Measurements from ENCODE around the gene SHC1. TPM values are rescaled to one million over a fixed set of nuclear protein-coding genes. Genes with fewer than 3 reads are reported as not detected.

SHC1 gene
- polyA plus RNA-seq, 3 donors, result 26.7 to 70.6 (median 31.5) TPM

DNA sequence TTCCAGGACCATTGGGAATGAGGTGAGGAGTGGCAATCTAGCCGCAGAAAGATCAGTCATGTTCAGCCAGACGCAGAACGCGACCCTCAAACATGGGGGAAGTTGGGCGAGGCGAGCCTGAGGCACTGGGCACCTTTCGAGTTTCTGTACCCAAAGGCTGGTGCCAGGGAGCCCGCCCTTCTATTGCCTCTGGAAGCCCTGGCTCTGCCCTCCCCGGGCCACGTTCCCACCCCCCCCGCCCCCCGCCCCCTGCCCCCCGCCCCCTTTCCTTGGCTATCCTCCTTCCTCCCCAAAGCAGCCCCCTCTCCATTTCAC, 29.8 kb upstream of the SHC1 start:
- Mint-ChIP-seq H3K27ac (peak overlapping the region; percentile 87 to 96 (median 90)), H3K27me3 (ENCODE audit: low read depth in 3 of 3) (peaks cover 0 to 4% (median 0%) of the 10 kb centered on the region in 3 donors), H3K4me3 (peak overlapping the region; percentile 94 to 96), H3K36me3 (peaks cover 0 to 3% of the 10 kb centered on the region in 2 donors), H3K9me3 (no peaks in the 10 kb centered on the region), H3K4me1 (peaks cover 50% of the 10 kb centered on the region)
- peak overlapping the region; percentile 90 for H3K4me2 ChIP-seq (replicated peaks; ENCODE audit: extremely low read depth, low read length, poor library complexity, severe bottlenecking)
- peak overlapping the region; percentile 87 to 95 for H3K27ac ChIP-seq (ENCODE audit: low read depth in 1 of 2, low read length in 2 of 2)
- peaks cover 12% of the 10 kb centered on the region for H4K20me1 ChIP-seq (ENCODE audit: insufficient read depth, low read length)
- H3K9ac ChIP-seq (ENCODE audit: insufficient read depth, low read length, poor library complexity, severe bottlenecking), result peak overlapping the region; percentile 81
- no peaks in the 10 kb centered on the region for H3K36me3 ChIP-seq (replicated peaks in 1 of 2; ENCODE audit: control insufficient read depth in 1 of 2, insufficient read depth in 2 of 2, low read length in 2 of 2)
- peak overlapping the region; percentile 48 for H2AFZ ChIP-seq (ENCODE audit: insufficient read depth, low read depth, low read length, poor library complexity, severe bottlenecking)
- peak overlapping the region; percentile 67 to 98 (median 77) for H3K4me3 ChIP-seq (replicated peaks in 1 of 3; ENCODE audit: low read depth in 2 of 3, low read length in 3 of 3)
- no peaks in the 10 kb centered on the region for H3K27me3 ChIP-seq (ENCODE audit: control insufficient read depth in 2 of 2, insufficient read depth in 2 of 2, low read length in 2 of 2)
- TF ChIP-seq, protein P1, sequence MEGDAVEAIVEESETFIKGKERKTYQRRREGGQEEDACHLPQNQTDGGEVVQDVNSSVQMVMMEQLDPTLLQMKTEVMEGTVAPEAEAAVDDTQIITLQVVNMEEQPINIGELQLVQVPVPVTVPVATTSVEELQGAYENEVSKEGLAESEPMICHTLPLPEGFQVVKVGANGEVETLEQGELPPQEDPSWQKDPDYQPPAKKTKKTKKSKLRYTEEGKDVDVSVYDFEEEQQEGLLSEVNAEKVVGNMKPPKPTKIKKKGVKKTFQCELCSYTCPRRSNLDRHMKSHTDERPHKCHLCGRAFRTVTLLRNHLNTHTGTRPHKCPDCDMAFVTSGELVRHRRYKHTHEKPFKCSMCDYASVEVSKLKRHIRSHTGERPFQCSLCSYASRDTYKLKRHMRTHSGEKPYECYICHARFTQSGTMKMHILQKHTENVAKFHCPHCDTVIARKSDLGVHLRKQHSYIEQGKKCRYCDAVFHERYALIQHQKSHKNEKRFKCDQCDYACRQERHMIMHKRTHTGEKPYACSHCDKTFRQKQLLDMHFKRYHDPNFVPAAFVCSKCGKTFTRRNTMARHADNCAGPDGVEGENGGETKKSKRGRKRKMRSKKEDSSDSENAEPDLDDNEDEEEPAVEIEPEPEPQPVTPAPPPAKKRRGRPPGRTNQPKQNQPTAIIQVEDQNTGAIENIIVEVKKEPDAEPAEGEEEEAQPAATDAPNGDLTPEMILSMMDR (IDR thresholded peaks at IDR 0.05), result no peak
- 0% methylated on average over 4 of the region's 13 CpGs for WGBS (ENCODE audit: insufficient coverage)
- H3K9me3 ChIP-seq (replicated peaks in 1 of 2; ENCODE audit: control insufficient read depth in 1 of 2, insufficient read depth in 1 of 2, low read length in 2 of 2), result no peaks in the 10 kb centered on the region
- peaks cover 60 to 71% of the 10 kb centered on the region in 2 donors for H3K4me1 ChIP-seq (ENCODE audit: control insufficient read depth in 1 of 2, insufficient read depth in 2 of 2, low read length in 2 of 2)
- peaks cover 56% of the 10 kb centered on the region for H3K79me2 ChIP-seq (ENCODE audit: insufficient read depth, low read length)
- intact Hi-C loops (cut with micrococcal nuclease), result loop anchor here (2.0 to 5.0 kb wide), 4 partner anchors 16 to 62 kb away; partner anchors contain the start of genes PYGO2 (in 2 of the 2), ADAM15 (in 1 of the 2) and EFNA4 (in 1 of the 2)
- no peak for DNase-seq

DNA sequence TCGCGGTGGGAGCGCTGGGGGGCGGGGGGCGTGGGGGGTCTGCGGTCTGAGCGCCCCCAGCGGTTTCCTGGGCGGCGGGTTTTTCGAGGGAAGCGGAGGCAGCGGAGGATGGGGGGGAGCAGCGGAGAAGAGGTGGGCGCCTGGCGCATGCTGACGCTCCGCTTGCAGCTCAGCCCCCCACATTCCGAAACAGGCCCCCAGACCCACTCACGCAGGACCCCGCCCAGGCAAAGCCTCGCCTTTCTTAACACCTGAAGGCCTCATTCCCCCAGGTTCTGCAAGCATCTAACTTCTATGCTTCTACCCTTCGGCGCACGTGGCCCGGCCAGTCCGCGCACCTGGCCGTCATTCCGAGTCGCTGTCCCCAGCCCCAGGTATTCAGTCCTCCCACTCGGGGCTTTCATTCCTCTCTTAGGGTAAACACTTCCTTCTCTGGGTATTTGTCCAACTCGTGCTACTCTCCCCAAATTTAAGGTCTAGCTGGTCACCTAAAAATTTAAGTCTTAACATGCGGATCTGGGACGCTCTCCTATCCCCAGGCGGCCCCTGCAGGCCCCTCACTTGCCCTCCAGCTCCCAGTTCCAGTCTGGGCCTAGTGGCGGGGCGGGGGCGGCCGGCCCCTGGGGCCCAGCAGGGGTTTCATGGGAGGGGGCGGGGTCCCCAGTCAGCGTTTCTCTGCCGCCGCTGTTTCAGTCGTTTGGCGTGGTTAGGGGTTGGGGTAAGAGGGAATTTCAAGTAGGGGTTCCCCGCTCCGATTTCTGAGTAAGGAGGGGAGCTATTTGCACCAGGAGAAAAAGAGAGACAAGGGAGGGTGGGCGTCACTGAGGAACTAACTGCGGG, 29.2 kb upstream of the SHC1 start:
- H3K27ac ChIP-seq (ENCODE audit: low read depth in 1 of 2, low read length in 2 of 2), result peak overlapping the region; percentile 87 to 95
- intact Hi-C loops (cut with micrococcal nuclease), result loop anchor here (2.0 to 5.0 kb wide), 4 partner anchors 17 to 63 kb away; partner anchors contain the start of genes PYGO2 (in 2 of the 2), ADAM15 (in 1 of the 2) and EFNA4 (in 1 of the 2)
- H3K4me1 Mint-ChIP-seq, result peaks cover 51% of the 10 kb centered on the region
- H3K9ac ChIP-seq (ENCODE audit: insufficient read depth, low read length, poor library complexity, severe bottlenecking), result peak overlapping the region; percentile 38
- H3K27ac Mint-ChIP-seq, result peak overlapping the region; percentile 55 to 94 (median 84)
- peaks cover 60 to 71% of the 10 kb centered on the region in 2 donors for H3K4me1 ChIP-seq (ENCODE audit: control insufficient read depth in 1 of 2, insufficient read depth in 2 of 2, low read length in 2 of 2)
- H3K9me3 Mint-ChIP-seq, result no peaks in the 10 kb centered on the region
- TF ChIP-seq, protein P1 (IDR thresholded peaks at IDR 0.05), result no peak
- peak overlapping the region; percentile 72 for H2AFZ ChIP-seq (ENCODE audit: insufficient read depth, low read depth, low read length, poor library complexity, severe bottlenecking)
- H3K27me3 Mint-ChIP-seq (ENCODE audit: low read depth in 3 of 3), result peaks cover 0 to 4% (median under 1%) of the 10 kb centered on the region in 3 donors
- peaks cover 12% of the 10 kb centered on the region for H4K20me1 ChIP-seq (ENCODE audit: insufficient read depth, low read length)
- no peaks in the 10 kb centered on the region for H3K27me3 ChIP-seq (ENCODE audit: control insufficient read depth in 2 of 2, insufficient read depth in 2 of 2, low read length in 2 of 2)
- H3K4me2 ChIP-seq (replicated peaks; ENCODE audit: extremely low read depth, low read length, poor library complexity, severe bottlenecking), result peak overlapping the region; percentile 90
- H3K36me3 Mint-ChIP-seq, result peaks cover 0 to 3% of the 10 kb centered on the region in 2 donors
- H3K36me3 ChIP-seq (replicated peaks in 1 of 2; ENCODE audit: control insufficient read depth in 1 of 2, insufficient read depth in 2 of 2, low read length in 2 of 2), result no peaks in the 10 kb centered on the region
- peak overlapping the region; percentile 67 to 98 (median 77) for H3K4me3 ChIP-seq (replicated peaks in 1 of 3; ENCODE audit: low read depth in 2 of 3, low read length in 3 of 3)
- H3K79me2 ChIP-seq (ENCODE audit: insufficient read depth, low read length), result peaks cover 50% of the 10 kb centered on the region
- H3K9me3 ChIP-seq (replicated peaks in 1 of 2; ENCODE audit: control insufficient read depth in 1 of 2, insufficient read depth in 1 of 2, low read length in 2 of 2), result no peaks in the 10 kb centered on the region
- peak overlapping the region; percentile 94 to 96 for H3K4me3 Mint-ChIP-seq
- 0% methylated on average over 30 of the region's 50 CpGs for WGBS (ENCODE audit: insufficient coverage)
- DNase-seq, result no peak

Data from CD14-positive monocyte (primary cell).